Measurements from ENCODE around the gene AKAIN1. TPM values are rescaled to one million over a fixed set of nuclear protein-coding genes. Genes with fewer than 3 reads are reported as not detected.

Gene AKAIN1
- total and polyA plus RNA-seq, 10 of the 15 experiments (the other 5 are each of a cell fraction or from before 2014, with no cell fraction given), result not detected

GRCh38 chr18:5207471-5208150 lies 10.6 kb upstream of the AKAIN1 start:
- no peak for DNase-seq (ENCODE audit: low read depth, low spot score)
- Histone ChIP-seq H3K9ac (ENCODE audit: control insufficient read depth, insufficient read depth, low read length) (no peak overlapping the region), H3K27me3 (replicated peaks in 1 of 2; ENCODE audit: control insufficient read depth in 2 of 2, insufficient read depth in 2 of 2, low read length in 1 of 2) (peaks cover 0 to 1% of the 10 kb centered on the region in 2 experiments; a peak in 1 of 4 replicates), H3K27ac (ENCODE audit: control insufficient read depth, insufficient read depth) (no peak overlapping the region), H3K79me2 (ENCODE audit: control insufficient read depth, insufficient read depth, low read length) (no peaks in the 10 kb centered on the region), H3K4me1 (ENCODE audit: control insufficient read depth, insufficient read depth, low read length) (no peaks in the 10 kb centered on the region), H3K4me2 (ENCODE audit: control insufficient read depth, insufficient read depth) (no peak overlapping the region), H3K36me3 (ENCODE audit: control insufficient read depth in 2 of 2, insufficient read depth in 2 of 2, low read length in 1 of 2) (no peaks in the 10 kb centered on the region), H4K20me1 (ENCODE audit: control insufficient read depth, insufficient read depth) (no peaks in the 10 kb centered on the region), H3K9me3 (replicated peaks; ENCODE audit: control insufficient read depth, insufficient read depth, low read length) (no peaks in the 10 kb centered on the region), H2AFZ (ENCODE audit: control insufficient read depth, low read depth, low read length) (no peak overlapping the region), H3K4me3 (no peak overlapping the region)
- in situ Hi-C loops (cut with MboI) (no loop called here), intact Hi-C loops (cut with micrococcal nuclease; ENCODE audit: unreplicated experiment) (no loop called here)
- ChIA-PET RAD21 (ENCODE audit: unreplicated experiment) (no interaction called here), CTCF (no interaction called here), SMC1A (ENCODE audit: uncharacterized antibody, unreplicated experiment) (no interaction called here), POLR2A (no interaction called here)
- FAIRE-seq, result no peak
- ATAC-seq, result no peak
- BruUV-seq (replicated peaks), result no TSS peak
- whole genome bisulfite sequencing (ENCODE audit: insufficient coverage, insufficient replicate concordance, low lambda C conversion rate, missing lambda C conversion rate), result 41% methylated on average over 4 of the region's 4 CpGs
- TF ChIP-seq, protein P1, sequence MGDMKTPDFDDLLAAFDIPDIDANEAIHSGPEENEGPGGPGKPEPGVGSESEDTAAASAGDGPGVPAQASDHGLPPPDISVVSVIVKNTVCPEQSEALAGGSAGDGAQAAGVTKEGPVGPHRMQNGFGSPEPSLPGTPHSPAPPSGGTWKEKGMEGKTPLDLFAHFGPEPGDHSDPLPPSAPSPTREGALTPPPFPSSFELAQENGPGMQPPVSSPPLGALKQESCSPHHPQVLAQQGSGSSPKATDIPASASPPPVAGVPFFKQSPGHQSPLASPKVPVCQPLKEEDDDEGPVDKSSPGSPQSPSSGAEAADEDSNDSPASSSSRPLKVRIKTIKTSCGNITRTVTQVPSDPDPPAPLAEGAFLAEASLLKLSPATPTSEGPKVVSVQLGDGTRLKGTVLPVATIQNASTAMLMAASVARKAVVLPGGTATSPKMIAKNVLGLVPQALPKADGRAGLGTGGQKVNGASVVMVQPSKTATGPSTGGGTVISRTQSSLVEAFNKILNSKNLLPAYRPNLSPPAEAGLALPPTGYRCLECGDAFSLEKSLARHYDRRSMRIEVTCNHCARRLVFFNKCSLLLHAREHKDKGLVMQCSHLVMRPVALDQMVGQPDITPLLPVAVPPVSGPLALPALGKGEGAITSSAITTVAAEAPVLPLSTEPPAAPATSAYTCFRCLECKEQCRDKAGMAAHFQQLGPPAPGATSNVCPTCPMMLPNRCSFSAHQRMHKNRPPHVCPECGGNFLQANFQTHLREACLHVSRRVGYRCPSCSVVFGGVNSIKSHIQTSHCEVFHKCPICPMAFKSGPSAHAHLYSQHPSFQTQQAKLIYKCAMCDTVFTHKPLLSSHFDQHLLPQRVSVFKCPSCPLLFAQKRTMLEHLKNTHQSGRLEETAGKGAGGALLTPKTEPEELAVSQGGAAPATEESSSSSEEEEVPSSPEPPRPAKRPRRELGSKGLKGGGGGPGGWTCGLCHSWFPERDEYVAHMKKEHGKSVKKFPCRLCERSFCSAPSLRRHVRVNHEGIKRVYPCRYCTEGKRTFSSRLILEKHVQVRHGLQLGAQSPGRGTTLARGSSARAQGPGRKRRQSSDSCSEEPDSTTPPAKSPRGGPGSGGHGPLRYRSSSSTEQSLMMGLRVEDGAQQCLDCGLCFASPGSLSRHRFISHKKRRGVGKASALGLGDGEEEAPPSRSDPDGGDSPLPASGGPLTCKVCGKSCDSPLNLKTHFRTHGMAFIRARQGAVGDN (IDR thresholded peaks at IDR 0.05), result no peak
- TF ChIP-seq, protein P2, sequence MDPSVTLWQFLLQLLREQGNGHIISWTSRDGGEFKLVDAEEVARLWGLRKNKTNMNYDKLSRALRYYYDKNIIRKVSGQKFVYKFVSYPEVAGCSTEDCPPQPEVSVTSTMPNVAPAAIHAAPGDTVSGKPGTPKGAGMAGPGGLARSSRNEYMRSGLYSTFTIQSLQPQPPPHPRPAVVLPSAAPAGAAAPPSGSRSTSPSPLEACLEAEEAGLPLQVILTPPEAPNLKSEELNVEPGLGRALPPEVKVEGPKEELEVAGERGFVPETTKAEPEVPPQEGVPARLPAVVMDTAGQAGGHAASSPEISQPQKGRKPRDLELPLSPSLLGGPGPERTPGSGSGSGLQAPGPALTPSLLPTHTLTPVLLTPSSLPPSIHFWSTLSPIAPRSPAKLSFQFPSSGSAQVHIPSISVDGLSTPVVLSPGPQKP (IDR thresholded peaks at IDR 0.05; ENCODE audit: low read depth, low read length), result no peak
- TF ChIP-seq BCL11A (IDR thresholded peaks at IDR 0.05; ENCODE audit: low read depth, low read length), result no peak
- TF ChIP-seq ZNF622 (IDR thresholded peaks at IDR 0.05), result no peak
- TF ChIP-seq ATF2 (IDR thresholded peaks at IDR 0.05; ENCODE audit: low read length), result no peak

Data from GM12878 (cell line).